ENCODE results near the gene TRPM5. TPM values are rescaled to one million over a fixed set of nuclear protein-coding genes. Genes with fewer than 3 reads are reported as not detected.

TRPM5 gene, protein sequence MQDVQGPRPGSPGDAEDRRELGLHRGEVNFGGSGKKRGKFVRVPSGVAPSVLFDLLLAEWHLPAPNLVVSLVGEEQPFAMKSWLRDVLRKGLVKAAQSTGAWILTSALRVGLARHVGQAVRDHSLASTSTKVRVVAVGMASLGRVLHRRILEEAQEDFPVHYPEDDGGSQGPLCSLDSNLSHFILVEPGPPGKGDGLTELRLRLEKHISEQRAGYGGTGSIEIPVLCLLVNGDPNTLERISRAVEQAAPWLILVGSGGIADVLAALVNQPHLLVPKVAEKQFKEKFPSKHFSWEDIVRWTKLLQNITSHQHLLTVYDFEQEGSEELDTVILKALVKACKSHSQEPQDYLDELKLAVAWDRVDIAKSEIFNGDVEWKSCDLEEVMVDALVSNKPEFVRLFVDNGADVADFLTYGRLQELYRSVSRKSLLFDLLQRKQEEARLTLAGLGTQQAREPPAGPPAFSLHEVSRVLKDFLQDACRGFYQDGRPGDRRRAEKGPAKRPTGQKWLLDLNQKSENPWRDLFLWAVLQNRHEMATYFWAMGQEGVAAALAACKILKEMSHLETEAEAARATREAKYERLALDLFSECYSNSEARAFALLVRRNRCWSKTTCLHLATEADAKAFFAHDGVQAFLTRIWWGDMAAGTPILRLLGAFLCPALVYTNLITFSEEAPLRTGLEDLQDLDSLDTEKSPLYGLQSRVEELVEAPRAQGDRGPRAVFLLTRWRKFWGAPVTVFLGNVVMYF (N-terminal part only)
- not detected for total RNA-seq
- long read RNA-seq, partial matches to known transcripts, result 1 of 1 reads
- long read RNA-seq, other reads (novel, unspliced or antisense), result 0 of 1 reads

DNA sequence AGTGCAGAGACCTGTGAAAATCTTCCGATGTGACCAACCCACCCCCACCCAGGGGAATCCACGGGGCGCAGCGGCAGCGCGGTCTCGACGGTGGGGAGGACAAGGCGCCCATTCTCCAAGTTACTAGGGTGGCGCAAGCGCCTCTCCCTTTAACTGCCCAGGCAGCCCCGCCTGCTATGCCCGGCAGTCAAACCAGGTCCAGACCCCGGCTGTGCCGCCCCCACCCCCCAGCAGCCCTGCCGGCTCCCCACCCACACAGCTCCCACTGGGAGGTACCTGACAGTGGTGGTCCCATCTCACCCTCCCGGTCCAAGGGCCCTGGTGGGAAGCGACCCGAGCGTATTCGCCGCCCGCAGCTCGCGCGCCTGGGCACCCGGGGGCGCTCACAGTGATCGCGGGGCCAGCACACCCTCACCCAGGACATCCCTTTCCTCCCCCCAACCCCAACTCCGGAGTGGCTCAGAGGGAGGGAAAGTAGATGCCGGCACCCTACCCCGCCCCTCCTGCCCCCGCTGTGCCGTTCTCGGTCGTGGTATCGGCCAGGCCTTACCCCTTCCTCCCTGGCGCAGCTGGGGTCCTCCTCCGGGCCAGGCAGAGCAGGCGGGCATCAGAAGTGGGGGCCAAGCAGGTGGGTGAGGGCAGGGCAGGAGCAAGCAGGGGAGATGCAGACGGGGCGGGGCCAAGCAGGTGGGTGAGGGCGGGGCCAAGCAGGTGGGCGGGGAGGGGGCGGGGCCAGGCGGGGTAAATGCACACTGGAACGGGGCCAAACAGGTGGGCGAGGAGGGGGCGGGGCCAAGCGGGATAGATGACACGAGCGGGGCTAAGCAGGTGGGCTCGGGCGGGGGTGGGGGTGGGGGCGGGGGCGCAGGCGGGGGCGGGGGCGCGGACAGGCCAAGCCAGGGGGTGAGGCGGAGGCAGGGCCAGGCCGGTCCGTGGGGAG lies at the start of gene TRPM5:
TRPM5 (minus strand) TSS at position 634 of the 940 bp plus-strand sequence. CDS start 21,478 bp downstream, outside the sequence.
- intact Hi-C loops (cut with DNase I), result loop anchor here (10.0 kb wide), 1 partner anchor 451 kb away; no protein-coding TSS in a partner anchor
- DNase-seq (peak; percentile 62), ATAC-seq (peak; percentile 67 to 68)
- H3K9me3 ChIP-seq, result no peaks in the 10 kb centered on the region
- H3K4me1 ChIP-seq, result peaks cover 35% of the 10 kb centered on the region
- peaks cover 4% of the 10 kb centered on the region for H3K27me3 ChIP-seq (ENCODE audit: low read depth)
- TF ChIP-seq, protein P1, sequence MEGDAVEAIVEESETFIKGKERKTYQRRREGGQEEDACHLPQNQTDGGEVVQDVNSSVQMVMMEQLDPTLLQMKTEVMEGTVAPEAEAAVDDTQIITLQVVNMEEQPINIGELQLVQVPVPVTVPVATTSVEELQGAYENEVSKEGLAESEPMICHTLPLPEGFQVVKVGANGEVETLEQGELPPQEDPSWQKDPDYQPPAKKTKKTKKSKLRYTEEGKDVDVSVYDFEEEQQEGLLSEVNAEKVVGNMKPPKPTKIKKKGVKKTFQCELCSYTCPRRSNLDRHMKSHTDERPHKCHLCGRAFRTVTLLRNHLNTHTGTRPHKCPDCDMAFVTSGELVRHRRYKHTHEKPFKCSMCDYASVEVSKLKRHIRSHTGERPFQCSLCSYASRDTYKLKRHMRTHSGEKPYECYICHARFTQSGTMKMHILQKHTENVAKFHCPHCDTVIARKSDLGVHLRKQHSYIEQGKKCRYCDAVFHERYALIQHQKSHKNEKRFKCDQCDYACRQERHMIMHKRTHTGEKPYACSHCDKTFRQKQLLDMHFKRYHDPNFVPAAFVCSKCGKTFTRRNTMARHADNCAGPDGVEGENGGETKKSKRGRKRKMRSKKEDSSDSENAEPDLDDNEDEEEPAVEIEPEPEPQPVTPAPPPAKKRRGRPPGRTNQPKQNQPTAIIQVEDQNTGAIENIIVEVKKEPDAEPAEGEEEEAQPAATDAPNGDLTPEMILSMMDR (IDR thresholded peaks at IDR 0.05), result no peak
- H3K27ac ChIP-seq, result peak within 1 kb of the TSS; percentile 62
- H3K4me3 ChIP-seq, result peak within 1 kb of the TSS; percentile 61
- H3K36me3 ChIP-seq, result no peaks in the 10 kb centered on the region

DNA sequence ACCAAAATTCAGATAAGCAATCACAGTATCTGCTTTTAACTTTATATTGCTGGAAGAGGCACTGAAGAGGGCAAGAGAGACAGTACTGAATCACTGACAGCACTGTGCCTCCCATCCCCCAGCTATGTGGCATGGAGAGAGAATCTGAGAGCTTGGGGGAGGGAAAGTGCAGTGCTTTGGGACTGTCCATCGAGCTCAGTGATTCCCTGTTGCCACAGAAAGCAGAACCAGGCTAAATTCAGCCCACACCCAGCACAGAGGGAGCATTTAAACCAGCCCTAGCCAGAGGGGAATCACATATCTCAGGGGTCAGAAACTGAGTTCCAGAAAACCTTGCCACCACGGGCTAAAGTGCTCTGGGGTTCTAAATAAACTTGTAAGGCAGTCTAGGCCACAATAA lies 44.8 kb upstream of the TRPM5 start:
- Histone ChIP-seq H3K4me1 (no peaks in the 10 kb centered on the region), H3K27me3 (ENCODE audit: low read depth) (no peaks in the 10 kb centered on the region), H3K9me3 (peaks cover 21% of the 10 kb centered on the region), H3K27ac (no peak overlapping the region), H3K4me3 (no peak overlapping the region), H3K36me3 (no peaks in the 10 kb centered on the region)
- ATAC-seq (no peak), DNase-seq (no peak)
- intact Hi-C loops (cut with DNase I), result no loop called here
- TF ChIP-seq, protein P1 (IDR thresholded peaks at IDR 0.05), result no peak

DNA sequence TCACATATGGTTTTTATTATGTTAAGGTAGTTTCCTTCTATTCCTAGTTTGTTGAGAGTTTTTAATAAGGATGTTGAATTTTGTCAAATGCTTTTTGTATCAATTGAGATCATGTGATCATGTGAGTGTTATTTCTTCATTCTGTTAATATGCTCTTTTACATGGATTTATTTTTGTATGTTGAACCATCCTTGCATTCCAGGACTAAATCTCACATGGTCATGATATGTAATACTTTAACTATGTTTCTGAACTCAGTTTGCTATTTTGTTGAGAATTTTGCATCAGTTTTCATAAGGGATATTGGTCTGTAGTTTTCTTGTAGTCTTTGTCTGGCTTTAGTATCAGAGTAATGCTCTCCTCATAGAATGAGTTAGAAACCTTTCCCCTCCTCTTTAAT lies 43.7 kb upstream of the TRPM5 start:
- H3K4me3 ChIP-seq, result no peak overlapping the region
- TF ChIP-seq, protein P1 (IDR thresholded peaks at IDR 0.05), result no peak
- ATAC-seq (no peak), DNase-seq (no peak)
- H3K27me3 ChIP-seq (ENCODE audit: low read depth), result no peaks in the 10 kb centered on the region
- H3K36me3 ChIP-seq, result no peaks in the 10 kb centered on the region
- intact Hi-C loops (cut with DNase I), result no loop called here
- H3K4me1 ChIP-seq, result peaks cover 6% of the 10 kb centered on the region
- no peak overlapping the region for H3K27ac ChIP-seq
- H3K9me3 ChIP-seq, result peaks cover 21% of the 10 kb centered on the region

DNA sequence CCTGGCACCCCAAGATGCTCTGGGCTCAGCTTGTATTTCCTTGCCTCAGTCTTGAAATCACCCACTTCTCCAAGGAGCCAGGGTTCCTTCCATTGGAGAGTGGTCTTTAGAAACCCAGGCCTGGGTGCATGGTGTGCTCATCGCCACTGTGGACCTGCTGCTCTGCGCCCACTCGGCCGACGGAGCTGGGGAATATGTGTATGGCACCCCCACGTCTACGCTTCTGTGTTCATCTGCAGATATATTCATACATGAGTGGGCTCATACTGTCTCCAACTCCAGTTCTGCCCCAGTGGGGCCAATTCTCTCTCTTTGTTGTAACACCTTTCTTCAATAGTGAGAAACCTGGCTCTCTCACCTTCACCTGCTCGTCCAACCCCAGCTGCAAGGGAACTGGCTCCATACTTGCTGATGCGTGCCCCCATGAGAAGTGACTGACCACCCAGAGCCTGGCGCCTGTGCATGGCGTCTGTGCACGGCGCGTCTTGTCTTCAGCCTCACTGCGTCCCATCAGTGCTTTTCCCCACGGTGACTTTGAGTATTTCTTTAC lies 40.3 kb upstream of the TRPM5 start:
- peaks cover 11% of the 10 kb centered on the region for H3K4me1 ChIP-seq
- DNase-seq (no peak), ATAC-seq (no peak)
- no peak overlapping the region for H3K27ac ChIP-seq
- no peak overlapping the region for H3K4me3 ChIP-seq
- H3K36me3 ChIP-seq, result no peaks in the 10 kb centered on the region
- H3K9me3 ChIP-seq, result peaks cover 21% of the 10 kb centered on the region
- intact Hi-C loops (cut with DNase I), result no loop called here
- TF ChIP-seq, protein P1 (IDR thresholded peaks at IDR 0.05), result no peak
- H3K27me3 ChIP-seq (ENCODE audit: low read depth), result no peaks in the 10 kb centered on the region

All from lower lobe of right lung (tissue), 2 donors.